ENCODE data around the gene COG6. TPM values are rescaled to one million over a fixed set of nuclear protein-coding genes. Genes with fewer than 3 reads are reported as not detected.

The COG6 gene
- total RNA-seq (2014; rRNA removed) = 16.0 and 19.1 TPM in 2 replicates
- Bru-seq, nascent RNA = percentile 68 among the genes with signal in this experiment
- percentile 58 among the genes with signal in this experiment for BruChase-seq, experiment 1, labeled RNA remaining after a 6-hour chase
- percentile 75 among the genes with signal in this experiment for BruChase-seq, experiment 2, labeled RNA remaining after a 2-hour chase
- long read RNA-seq, transcript COG6-204 (19 exons, 3,563 nt) = major isoform, 78 of 92 reads
- long read RNA-seq, partial matches to known transcripts = 6 of 92 reads
- long read RNA-seq, other reads (novel, unspliced or antisense) = 8 of 92 reads

GRCh38 chr13:39655569-39656324 is at the start of gene COG6:
Gene COG6, plus strand, starts transcription at chr13:39655662. Its CDS starts 65 bp downstream, at chr13:39655727.
- peak; percentile 90 for ATAC-seq
- no peaks in the 10 kb centered on the region for H3K36me3 ChIP-seq (ENCODE audit: low read depth, low read length)
- peak; percentile 86 for DNase-seq
- H3K27ac ChIP-seq (ENCODE audit: low read length) = no peak within 1 kb of the TSS
- peaks cover 22% of the 10 kb centered on the region for H3K79me2 ChIP-seq (ENCODE audit: low read length)
- TF ChIP-seq EZH2phosphoT487 (IDR thresholded peaks at IDR 0.05; ENCODE audit: borderline replicate concordance, low read length) (no peak), EZH2 (IDR thresholded peaks at IDR 0.05; ENCODE audit: low read length, unreplicated experiment) (no peak)
- TF ChIP-seq, protein P1, sequence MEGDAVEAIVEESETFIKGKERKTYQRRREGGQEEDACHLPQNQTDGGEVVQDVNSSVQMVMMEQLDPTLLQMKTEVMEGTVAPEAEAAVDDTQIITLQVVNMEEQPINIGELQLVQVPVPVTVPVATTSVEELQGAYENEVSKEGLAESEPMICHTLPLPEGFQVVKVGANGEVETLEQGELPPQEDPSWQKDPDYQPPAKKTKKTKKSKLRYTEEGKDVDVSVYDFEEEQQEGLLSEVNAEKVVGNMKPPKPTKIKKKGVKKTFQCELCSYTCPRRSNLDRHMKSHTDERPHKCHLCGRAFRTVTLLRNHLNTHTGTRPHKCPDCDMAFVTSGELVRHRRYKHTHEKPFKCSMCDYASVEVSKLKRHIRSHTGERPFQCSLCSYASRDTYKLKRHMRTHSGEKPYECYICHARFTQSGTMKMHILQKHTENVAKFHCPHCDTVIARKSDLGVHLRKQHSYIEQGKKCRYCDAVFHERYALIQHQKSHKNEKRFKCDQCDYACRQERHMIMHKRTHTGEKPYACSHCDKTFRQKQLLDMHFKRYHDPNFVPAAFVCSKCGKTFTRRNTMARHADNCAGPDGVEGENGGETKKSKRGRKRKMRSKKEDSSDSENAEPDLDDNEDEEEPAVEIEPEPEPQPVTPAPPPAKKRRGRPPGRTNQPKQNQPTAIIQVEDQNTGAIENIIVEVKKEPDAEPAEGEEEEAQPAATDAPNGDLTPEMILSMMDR (conservative IDR thresholded peaks at IDR 0.05; ENCODE audit: low read depth, low read length) = no peak
- peak within 1 kb of the TSS; percentile 98 for H3K4me3 ChIP-seq (ENCODE audit: low read length)
- intact Hi-C loops (cut with micrococcal nuclease) = no loop called here
- BruUV-seq (replicated peaks) = no TSS peak
- no peaks in the 10 kb centered on the region for H3F3A ChIP-seq (ENCODE audit: low read length, unreplicated experiment)
- H3K4me1 ChIP-seq (ENCODE audit: insufficient read depth, low read length) = peaks cover 8% of the 10 kb centered on the region; the same call in 1 of the 2 replicates
- H3K9me3 ChIP-seq (ENCODE audit: low read length) = no peaks in the 10 kb centered on the region
- H3K4me2 ChIP-seq (ENCODE audit: low read length) = peak within 1 kb of the TSS; percentile 94
- H3K27me3 ChIP-seq (ENCODE audit: low read length) = no peaks in the 10 kb centered on the region
- H4K20me1 ChIP-seq (ENCODE audit: low read length) = no peaks in the 10 kb centered on the region
- H3K9ac ChIP-seq (ENCODE audit: low read length) = peak within 1 kb of the TSS; percentile 83
- POLR2A ChIA-PET (ENCODE audit: unreplicated experiment) = no interaction called here
- CTCF ChIA-PET = no interaction called here
- no peaks in the 10 kb centered on the region for H3K9me2 ChIP-seq (replicated peaks; ENCODE audit: low read length)
- H2AFZ ChIP-seq (ENCODE audit: low read length) = peak within 1 kb of the TSS; percentile 99

- Histone ChIP-seq H3K4me2 (ENCODE audit: low read length) (no peak overlapping the region), H3K36me3 (ENCODE audit: low read depth, low read length) (no peaks in the 10 kb centered on the region), H4K20me1 (ENCODE audit: low read length) (no peaks in the 10 kb centered on the region), H3K27me3 (ENCODE audit: low read length) (no peaks in the 10 kb centered on the region), H3K9me2 (replicated peaks; ENCODE audit: low read length) (no peaks in the 10 kb centered on the region), H2AFZ (ENCODE audit: low read length) (no peak overlapping the region), H3F3A (ENCODE audit: low read length, unreplicated experiment) (no peaks in the 10 kb centered on the region), H3K27ac (ENCODE audit: low read length) (no peak overlapping the region), H3K79me2 (ENCODE audit: low read length) (peaks cover 5% of the 10 kb centered on the region; the same call in 1 of the 2 replicates), H3K4me1 (ENCODE audit: insufficient read depth, low read length) (peaks cover 3% of the 10 kb centered on the region; the same call in 1 of the 2 replicates), H3K9me3 (ENCODE audit: low read length) (no peaks in the 10 kb centered on the region), H3K9ac (ENCODE audit: low read length) (no peak overlapping the region), H3K4me3 (ENCODE audit: low read length) (no peak overlapping the region)
- DNase-seq (no peak), ATAC-seq (no peak)
- intact Hi-C loops (cut with micrococcal nuclease) = no loop called here
- TF ChIP-seq, protein P1 (conservative IDR thresholded peaks at IDR 0.05; ENCODE audit: low read depth, low read length) = no peak
- no peak for TF ChIP-seq EZH2phosphoT487 (IDR thresholded peaks at IDR 0.05; ENCODE audit: borderline replicate concordance, low read length)
- no peak for TF ChIP-seq EZH2 (IDR thresholded peaks at IDR 0.05; ENCODE audit: low read length, unreplicated experiment)
- no TSS peak for BruUV-seq (replicated peaks)
- ChIA-PET POLR2A (ENCODE audit: unreplicated experiment) (no interaction called here), CTCF (interaction anchor here (0.5 kb wide), 1 partner anchor 29 kb away, joined by 3 read pairs; no protein-coding TSS in a partner anchor)
Measured at GRCh38 chr13:39605677-39606320, 49.7 kb upstream of the COG6 start.
